ENCODE measurements around the gene WDR74. TPM values are rescaled to one million over a fixed set of nuclear protein-coding genes. Genes with fewer than 3 reads are reported as not detected.
A peak's percentile ranks its signal among the peaks of the same experiment; 100 is the strongest.

Gene WDR74
- total and polyA plus RNA-seq, 12 donors = 17.7 to 62.4 (median 23.7) TPM

DNA sequence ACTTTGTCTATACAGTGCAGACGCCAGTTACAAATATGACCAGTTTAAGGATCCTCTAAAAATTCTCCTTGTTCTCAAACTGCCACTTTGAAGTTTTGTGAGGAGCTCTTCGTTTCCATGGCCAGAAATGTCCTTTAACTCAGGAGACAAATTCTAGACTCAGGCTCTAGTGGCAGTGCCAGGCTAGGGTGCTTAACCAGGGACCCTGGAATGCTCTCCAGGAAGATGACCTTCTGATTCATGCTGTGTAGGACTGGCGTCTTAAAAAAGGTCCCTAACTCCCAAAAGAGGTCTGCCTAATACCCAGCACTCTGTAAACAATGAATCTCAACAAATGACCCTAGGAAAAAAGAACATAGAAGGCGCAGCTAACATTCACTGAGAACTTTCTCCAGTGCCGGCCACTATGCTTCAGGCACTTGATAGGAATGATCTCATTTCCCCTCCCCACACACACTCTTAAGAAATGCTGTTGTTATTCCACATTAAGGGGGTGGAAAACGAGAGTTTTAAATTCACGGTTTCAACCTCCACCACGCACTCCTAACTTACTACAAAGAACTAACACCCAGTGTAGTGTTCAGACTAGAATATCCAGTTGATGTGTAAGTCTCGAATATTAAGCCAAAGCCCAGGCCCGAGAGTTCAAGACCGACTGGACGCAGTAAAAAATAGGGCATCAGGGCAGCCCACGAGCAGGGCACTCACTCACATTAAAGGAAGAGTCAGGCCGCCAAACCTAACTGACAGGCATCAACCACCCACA is 34.9 kb downstream of the WDR74 start:
- peak overlapping the region; percentile 36 to 88 (median 82) for H3K4me3 ChIP-seq
- no peaks in the 10 kb centered on the region for H3K27me3 ChIP-seq
- TF ChIP-seq, protein P1, sequence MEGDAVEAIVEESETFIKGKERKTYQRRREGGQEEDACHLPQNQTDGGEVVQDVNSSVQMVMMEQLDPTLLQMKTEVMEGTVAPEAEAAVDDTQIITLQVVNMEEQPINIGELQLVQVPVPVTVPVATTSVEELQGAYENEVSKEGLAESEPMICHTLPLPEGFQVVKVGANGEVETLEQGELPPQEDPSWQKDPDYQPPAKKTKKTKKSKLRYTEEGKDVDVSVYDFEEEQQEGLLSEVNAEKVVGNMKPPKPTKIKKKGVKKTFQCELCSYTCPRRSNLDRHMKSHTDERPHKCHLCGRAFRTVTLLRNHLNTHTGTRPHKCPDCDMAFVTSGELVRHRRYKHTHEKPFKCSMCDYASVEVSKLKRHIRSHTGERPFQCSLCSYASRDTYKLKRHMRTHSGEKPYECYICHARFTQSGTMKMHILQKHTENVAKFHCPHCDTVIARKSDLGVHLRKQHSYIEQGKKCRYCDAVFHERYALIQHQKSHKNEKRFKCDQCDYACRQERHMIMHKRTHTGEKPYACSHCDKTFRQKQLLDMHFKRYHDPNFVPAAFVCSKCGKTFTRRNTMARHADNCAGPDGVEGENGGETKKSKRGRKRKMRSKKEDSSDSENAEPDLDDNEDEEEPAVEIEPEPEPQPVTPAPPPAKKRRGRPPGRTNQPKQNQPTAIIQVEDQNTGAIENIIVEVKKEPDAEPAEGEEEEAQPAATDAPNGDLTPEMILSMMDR (IDR thresholded peaks at IDR 0.05) = no peak
- H3K36me3 ChIP-seq = peaks cover 0 to 53% (median 39%) of the 10 kb centered on the region in 9 donors
- DNase-seq (no peak), ATAC-seq (peak in 2 of 8 donors; percentile 7 to 8)
- intact Hi-C loops (cut with DNase I) = loop anchor here in 2 of 10 donors (2.0 to 5.0 kb wide), 2 partner anchors 34 to 77 kb away; partner anchors contain the start of genes HNRNPUL2 (in 1 of the 2), TTC9C (in 1 of the 2) and WDR74 (in 1 of the 2)
- WGBS, 2 donors = 2 to 3% methylated on average over 14 of the region's 14 CpGs
- no peaks in the 10 kb centered on the region for H3K9me3 ChIP-seq
- H3K4me1 ChIP-seq = peaks cover 14 to 47% (median 31%) of the 10 kb centered on the region in 9 donors
- peak overlapping the region; percentile 61 to 95 (median 90) for H3K27ac ChIP-seq

GRCh38 chr11:62801071-62801470 is 38.3 kb downstream of the WDR74 start:
- H3K27ac ChIP-seq = no peak overlapping the region
- H3K27me3 ChIP-seq = no peaks in the 10 kb centered on the region
- no peaks in the 10 kb centered on the region for H3K9me3 ChIP-seq
- ATAC-seq (no peak), DNase-seq (no peak)
- H3K4me3 ChIP-seq = no peak overlapping the region
- intact Hi-C loops (cut with DNase I) = no loop called here
- TF ChIP-seq, protein P1 (IDR thresholded peaks at IDR 0.05) = no peak
- peaks cover 0 to 79% (median 70%) of the 10 kb centered on the region in 9 donors for H3K36me3 ChIP-seq
- H3K4me1 ChIP-seq = peaks cover 11 to 26% (median 21%) of the 10 kb centered on the region in 9 donors
- 86% methylated on average over 4 of the region's 4 CpGs for WGBS, 2 donors

- DNase-seq (no peak), ATAC-seq (no peak)
- peaks cover 0 to 95% (median 86%) of the 10 kb centered on the region in 9 donors for H3K36me3 ChIP-seq
- H3K4me3 ChIP-seq = no peak overlapping the region
- H3K4me1 ChIP-seq = peaks cover 9 to 19% (median 15%) of the 10 kb centered on the region in 9 donors
- no peak overlapping the region for H3K27ac ChIP-seq
- TF ChIP-seq, protein P1 (IDR thresholded peaks at IDR 0.05) = no peak
- no peaks in the 10 kb centered on the region for H3K9me3 ChIP-seq
- WGBS, 2 donors = 85 to 91% methylated on average over 10 of the region's 10 CpGs
- intact Hi-C loops (cut with DNase I) = loop anchor here in 1 of 10 donors (5.0 kb wide), 1 partner anchor 38 kb away; the partner anchor contains the start of gene WDR74
- no peaks in the 10 kb centered on the region for H3K27me3 ChIP-seq
These were observed 39.9 kb downstream of the WDR74 start for GRCh38 chr11:62799486-62799885.

DNA sequence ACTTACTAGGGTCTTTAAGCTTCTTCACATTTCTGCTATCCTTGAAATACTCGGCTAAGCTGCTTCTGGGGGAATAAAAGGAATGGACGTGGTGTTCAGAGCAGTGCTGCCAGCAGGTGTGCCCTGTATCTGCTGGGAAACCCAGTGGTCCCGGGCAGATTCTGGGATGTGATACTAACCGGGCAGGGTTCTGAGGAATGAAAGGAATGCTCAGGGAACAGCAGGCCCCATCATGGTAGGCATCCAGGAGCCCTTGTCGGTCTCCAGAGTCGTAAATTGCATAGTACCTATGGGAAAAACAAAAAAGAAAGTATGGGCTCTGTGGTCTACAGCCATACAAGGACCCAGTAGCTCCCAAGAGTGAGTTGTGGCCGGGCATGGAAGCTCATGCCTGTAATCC is 43.1 kb downstream of the WDR74 start:
- DNase-seq = no peak
- peaks cover 4 to 20% (median 15%) of the 10 kb centered on the region in 9 donors for H3K4me1 ChIP-seq

More for the DNA sequence above, 43.1 kb downstream of the WDR74 start:
- TF ChIP-seq, protein P1 (IDR thresholded peaks at IDR 0.05) = no peak
- Histone ChIP-seq H3K27ac (no peak overlapping the region), H3K27me3 (no peaks in the 10 kb centered on the region), H3K9me3 (no peaks in the 10 kb centered on the region), H3K36me3 (peaks cover 0 to 94% (median 79%) of the 10 kb centered on the region in 9 donors), H3K4me3 (no peak overlapping the region)
- intact Hi-C loops (cut with DNase I) = loop anchor here in 1 of 10 donors (5.0 kb wide), 1 partner anchor 41 kb away; the partner anchor contains the start of gene WDR74
- 69 to 72% methylated on average over 7 of the region's 7 CpGs for WGBS, 2 donors
- no peak for ATAC-seq
